DMS79 treated with DMSO at 0.1 percent for 48 hours (cell line): ENCODE results near the gene TSPAN9.

Source experiments
- DNase-seq: peaks from one replicate; lab custom pipeline; 2025; lab: John Stamatoyannopoulos, UW

Gene TSPAN9

GRCh38 chr12:3076730-3077571 is at the start of gene TSPAN9:
TSPAN9 (plus strand) TSS chr12:3077379; CDS start chr12:3201194, 123,815 bp downstream.
- DNase-seq: peak; percentile 50

- DNase-seq: no peak
These were observed 49.1 kb upstream of the TSPAN9 start for GRCh38 chr12:3028108-3028507.

GRCh38 chr12:3030821-3031429 is 46.3 kb upstream of the TSPAN9 start:
- DNase-seq: no peak

GRCh38 chr12:3032161-3032560 is 45.0 kb upstream of the TSPAN9 start:
- no peak for DNase-seq

GRCh38 chr12:3032770-3033538 is 44.2 kb upstream of the TSPAN9 start:
- no peak for DNase-seq

- DNase-seq: no peak
These were observed 43.7 kb upstream of the TSPAN9 start for GRCh38 chr12:3033539-3033867.

GRCh38 chr12:3034067-3034750 is 43.0 kb upstream of the TSPAN9 start:
- peak; percentile 36 for DNase-seq

- DNase-seq: no peak
These were observed 42.0 kb upstream of the TSPAN9 start for GRCh38 chr12:3035171-3035570.

- no peak for DNase-seq
These were observed 41.1 kb upstream of the TSPAN9 start for GRCh38 chr12:3035815-3036702.

GRCh38 chr12:3036901-3037600 is 40.1 kb upstream of the TSPAN9 start:
- DNase-seq: no peak

- DNase-seq: no peak
These were observed 39.0 kb upstream of the TSPAN9 start for GRCh38 chr12:3038166-3038565.

- no peak for DNase-seq
These were observed 38.2 kb upstream of the TSPAN9 start for GRCh38 chr12:3038926-3039510.

GRCh38 chr12:3040026-3040656 is 37.0 kb upstream of the TSPAN9 start:
- no peak for DNase-seq

GRCh38 chr12:3040663-3041544 is 36.3 kb upstream of the TSPAN9 start:
- no peak for DNase-seq

- DNase-seq: peak; percentile 70
These were observed 35.5 kb upstream of the TSPAN9 start for GRCh38 chr12:3041558-3042164.

- peak; percentile 28 for DNase-seq
These were observed 34.8 kb upstream of the TSPAN9 start for GRCh38 chr12:3042394-3042793.

GRCh38 chr12:3042826-3043225 is 34.4 kb upstream of the TSPAN9 start:
- no peak for DNase-seq

- DNase-seq: no peak
These were observed 33.8 kb upstream of the TSPAN9 start for GRCh38 chr12:3043406-3043805.
